HG02884 (cell line): ENCODE results near the gene SEMA3D.

Source experiments
- ATAC-seq: cut with Tn5 transposase; IDR thresholded peaks from one replicate; pipeline ENCODE4 v1.9.1; 2021; ENCODE audit warnings: mild to moderate bottlenecking, moderate library complexity; ENCODE audit not compliant: unreplicated experiment

Gene SEMA3D

DNA sequence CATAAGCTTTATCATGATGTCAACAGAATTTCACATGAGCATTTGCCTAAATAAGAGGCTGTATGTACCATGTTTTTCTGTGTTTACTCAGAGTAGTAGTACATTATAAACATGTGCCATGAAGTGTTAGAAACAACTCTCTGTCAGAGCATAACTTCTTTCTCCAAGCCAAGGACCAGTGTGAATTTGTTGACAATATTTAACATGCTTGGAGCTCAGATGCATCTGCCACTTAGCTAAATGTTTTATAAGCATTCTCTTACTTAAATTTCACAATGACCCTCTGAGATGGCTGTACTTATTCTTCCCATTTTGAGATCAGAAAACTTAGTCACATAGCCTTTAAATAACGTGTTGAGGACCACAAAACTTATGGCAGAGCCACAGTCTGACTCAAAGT, 105.0 kb downstream of the SEMA3D start:
- no peak for ATAC-seq

DNA sequence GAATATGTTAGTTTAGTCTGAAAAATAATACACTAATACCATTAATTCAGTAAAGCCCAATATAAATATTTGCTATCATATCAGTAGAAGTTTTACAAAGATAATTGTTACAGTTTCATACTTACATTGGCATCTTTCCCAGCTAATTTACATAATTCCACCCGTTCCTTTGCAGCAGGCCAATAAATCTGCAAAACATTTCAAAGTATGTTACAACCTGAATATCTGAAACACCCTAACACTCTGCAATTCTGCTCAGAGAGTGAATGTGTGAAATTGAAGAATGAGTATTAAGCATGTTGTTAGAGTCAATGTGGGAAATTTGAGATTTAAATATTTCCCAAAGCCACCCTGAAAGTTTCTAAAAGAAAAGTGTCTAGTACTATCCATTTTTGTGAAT, 105.5 kb downstream of the SEMA3D start:
- ATAC-seq = no peak

DNA sequence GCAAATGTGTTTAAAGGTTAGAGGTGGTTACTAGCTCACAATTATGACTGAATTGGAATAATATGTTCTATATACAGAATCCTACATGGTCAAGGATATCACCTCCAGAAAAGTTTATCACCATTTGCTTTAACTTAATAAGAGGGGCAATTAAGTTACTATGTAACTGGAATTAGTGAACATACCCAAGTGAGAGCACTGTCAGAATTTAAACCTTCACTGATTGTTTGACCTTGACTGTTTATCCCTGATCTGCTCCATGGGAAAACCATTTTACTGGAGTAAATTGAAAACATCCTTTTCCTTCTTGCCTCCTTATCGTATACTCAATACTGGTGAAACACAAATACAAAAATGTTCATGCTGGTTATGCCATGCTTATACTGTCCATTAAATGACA, 107.4 kb downstream of the SEMA3D start:
- ATAC-seq = no peak

DNA sequence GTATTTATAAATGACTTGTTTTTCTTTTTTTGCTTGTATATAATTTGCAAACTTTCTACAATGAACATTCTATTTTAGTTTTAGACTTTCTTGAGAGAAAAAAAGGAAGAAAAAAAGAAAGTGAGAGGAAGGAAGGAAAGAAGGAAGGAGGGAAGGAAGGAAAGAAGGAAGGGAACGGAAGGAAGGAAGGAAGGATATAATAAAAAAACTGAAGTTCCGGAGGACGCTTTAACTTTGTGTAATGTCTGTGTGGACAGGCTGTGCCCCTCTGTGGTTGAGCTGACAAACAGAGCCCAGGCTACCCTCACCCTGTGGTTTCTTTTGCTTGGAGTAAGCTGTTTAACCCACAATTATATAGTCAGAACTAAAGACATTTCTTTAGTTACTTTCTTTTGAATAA, 108.7 kb downstream of the SEMA3D start:
- ATAC-seq = no peak

DNA sequence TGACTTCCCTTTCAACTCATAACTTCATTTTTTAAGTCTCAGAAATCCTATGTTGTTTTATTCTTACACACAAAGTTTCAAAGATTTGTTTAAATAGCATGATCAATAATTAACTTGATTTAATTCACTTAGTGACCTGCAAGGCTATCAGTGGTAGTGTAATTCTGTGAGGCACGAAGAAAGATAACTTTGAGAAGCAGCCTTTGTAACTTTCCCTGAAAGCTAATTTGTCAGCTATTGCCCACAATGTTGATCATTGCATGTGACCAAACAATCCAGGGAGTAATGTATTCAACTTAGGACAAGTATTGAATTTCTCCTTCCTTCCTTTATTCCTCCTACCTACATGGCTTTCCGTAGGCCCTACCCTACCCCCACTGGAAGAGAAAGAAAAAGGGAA, 111.0 kb downstream of the SEMA3D start:
- ATAC-seq = no peak

DNA sequence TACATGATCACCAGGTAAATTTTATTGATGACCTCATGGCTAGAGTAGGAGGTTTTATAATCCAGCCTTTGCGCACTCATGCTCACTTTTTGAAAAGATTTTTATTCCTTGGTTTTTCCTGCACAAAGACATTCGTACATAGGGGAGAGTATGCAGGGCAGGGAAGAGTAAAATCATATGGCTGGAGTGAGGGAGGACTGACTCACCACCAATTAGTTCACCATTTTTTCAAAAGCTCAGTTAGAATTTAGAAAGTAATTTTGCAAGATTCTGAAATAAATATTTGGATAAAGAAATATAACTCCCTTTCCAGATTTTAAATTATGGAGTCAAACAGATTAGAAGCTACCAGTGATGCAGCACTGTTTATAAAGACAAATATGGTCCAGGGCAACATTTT, 111.9 kb downstream of the SEMA3D start:
- no peak for ATAC-seq

DNA sequence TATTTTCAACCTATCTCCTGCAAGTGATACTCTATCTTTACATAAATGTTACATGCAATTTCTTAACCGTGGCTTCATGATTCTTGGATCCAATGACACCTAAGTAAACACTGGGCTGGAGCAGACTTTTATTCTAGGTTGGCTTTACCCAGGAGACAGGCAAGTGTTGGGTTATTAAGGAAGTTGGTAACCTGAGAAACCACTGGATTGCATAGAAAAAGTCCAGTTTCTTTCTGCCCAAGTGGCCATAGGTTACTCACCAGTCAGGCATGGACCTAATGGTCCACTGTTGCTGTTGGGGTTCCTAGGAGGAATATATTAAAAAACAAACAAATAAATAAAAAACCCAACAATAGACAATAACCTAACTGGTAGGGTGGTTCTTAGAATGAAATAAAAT, 112.8 kb downstream of the SEMA3D start:
- no peak for ATAC-seq

DNA sequence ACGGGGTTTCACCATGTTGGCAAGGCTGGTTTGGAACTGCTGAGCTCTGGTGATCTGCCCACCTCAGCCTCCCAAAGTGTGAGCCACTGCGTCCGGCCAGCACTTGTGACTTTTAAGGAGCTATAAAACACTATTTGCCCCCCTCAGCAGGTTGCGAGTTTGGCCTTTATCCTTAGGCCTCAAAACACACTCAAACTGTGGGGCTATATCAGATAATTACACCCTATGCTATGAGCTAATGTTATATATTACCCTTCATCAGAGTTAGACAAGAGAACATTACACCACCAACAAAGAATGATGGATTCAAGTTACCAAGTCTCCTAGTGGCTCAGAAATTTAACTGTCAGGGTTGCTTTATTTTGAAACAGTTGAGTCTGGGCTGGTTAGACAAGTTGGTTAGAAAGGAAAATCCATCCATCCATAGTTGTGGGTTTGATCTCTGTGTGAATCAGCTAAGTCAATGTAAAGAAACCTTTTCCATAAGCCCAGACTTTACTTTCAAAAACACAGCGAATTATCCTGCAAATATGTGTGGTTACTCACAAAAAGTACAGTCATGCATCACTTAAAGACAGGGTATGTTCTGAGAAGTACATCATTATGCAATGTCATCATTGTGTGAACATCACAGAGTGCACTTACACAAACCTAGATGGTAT, 115.8 kb downstream of the SEMA3D start:
- no peak for ATAC-seq

DNA sequence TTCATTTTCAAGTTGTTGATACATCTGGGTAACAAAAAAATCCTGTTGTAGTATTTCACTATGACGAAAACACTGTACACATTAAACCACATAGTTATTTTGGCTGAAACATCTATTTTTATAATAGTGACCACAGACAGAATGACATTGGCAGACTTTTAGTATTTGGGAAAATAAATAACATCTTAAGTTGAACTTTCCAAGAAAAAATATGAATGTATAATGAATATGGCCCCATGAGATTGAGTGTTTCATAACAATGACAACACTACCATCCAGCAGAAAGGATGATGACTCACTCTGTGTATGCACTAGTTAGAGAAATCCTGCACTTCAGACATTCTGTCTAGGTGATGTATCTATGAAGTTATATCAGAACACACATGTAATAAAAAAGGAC, 118.1 kb downstream of the SEMA3D start:
- ATAC-seq = no peak

DNA sequence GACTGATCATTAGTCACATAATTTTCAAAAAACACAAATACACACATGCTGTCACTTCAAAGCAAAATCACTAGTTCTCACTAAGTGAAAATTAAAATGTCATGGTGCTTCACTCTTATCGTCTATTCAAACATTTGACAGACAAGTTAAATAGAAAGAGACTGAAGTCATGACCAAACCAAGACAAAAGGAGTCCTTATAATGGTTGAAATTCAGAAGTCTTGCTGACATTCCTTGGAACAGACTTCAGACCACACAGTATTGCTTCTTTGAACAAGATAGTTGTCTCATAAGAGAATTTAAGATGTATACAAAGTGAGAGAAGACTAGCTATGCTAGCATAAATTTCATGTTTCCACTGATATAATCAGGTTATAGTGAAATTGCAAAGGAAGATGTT, 119.5 kb downstream of the SEMA3D start:
- no peak for ATAC-seq

DNA sequence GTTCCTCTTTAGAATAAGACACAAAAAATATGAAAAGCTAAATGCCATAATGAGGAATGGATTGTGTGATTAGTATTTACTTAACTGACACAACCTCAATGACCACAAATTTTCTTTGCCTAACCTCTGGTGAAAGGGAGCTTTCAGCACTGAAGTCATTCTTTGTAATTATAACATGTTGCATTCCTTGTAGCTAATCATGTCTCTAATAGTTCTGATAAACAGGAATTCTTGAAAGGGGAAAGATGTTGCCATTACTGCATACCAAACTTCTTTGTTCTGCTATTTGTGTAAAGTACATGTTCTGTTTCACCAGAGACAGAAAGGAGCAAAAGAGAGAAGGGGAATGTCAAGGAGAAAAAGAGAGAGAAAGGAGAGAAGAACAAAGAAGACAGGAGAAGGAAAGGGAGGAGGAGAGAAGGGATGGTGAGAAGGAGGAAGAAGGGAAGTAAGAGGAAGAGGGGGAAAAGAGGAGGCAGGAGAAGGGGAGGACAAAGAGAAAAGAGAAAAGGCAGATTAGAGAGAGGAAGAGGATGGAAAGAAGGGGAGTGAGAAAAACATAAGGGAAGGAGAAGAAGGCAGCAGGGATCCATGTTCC, 120.9 kb downstream of the SEMA3D start:
- ATAC-seq = no peak

DNA sequence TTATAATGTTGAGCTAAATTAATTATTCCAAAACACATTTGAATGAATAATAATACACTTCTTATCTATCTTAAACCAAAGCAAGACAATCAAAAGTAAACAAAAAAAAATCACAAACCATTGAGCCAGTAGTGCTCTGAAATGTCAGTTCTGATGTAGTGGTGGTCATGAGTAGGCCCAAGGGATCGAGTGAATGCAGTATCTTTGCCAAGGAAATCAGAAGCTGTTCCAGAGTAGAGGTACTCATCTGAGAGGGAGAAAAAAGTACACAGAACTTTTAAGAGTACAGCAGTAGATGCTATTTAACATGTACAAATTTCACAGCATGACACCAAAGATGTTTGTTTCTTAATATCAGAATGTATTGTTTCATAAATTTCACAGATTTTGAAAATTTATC, 121.5 kb downstream of the SEMA3D start:
- no peak for ATAC-seq

DNA sequence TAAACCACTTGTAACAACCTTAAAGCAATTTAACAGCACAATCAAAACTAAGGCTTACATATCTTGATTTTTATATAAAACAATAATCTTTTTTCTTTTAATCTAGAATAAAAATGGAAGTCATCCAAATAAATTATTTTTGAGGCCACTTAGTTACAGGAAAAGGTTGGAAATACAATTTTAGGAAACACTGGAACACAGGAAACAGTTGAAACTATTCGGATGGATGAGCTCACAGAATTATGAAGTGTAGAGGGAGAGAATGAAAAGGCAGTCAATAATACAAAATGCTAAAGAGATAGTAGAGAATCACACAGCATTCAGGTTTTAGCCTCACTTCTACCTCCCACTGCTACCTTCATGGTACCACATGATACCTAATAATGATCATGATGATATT, 124.2 kb downstream of the SEMA3D start:
- no peak for ATAC-seq

DNA sequence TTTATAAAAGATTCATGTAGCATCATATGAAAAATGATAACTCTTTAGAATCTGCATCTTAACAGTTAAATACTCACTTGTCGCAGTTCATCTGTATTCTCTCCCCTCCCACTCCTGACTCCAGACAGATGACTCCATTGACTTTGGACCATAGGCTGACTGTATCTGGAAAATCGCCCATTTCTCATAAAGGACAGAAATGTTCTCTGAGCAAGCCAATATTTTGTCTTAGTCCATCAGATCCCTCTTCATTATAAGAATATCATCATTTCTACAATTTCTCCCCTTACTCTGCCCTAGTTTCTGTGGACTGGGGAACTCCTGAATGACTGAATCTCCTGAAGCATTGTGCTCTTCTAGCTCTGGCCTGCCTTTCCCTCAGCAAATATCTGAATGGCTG, 125.4 kb downstream of the SEMA3D start:
- no peak for ATAC-seq

DNA sequence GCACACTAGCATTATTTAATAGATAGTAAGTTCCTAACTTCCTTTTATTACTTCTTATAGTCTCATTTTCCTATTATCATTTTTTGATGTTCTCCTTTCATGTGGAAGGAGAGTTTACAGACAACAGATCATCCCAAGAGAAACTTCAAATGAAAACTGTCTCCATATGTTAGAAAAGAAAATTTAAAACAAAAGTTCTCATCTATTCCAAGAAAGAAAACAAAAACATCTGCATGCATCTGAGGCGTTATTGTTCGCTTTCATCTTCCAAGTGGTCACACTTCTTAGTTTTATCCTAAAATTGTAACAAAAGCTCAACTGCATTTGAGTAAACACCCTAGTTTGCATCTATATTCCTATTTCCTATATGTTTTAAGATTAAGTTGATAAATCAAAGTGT, 126.2 kb downstream of the SEMA3D start:
- ATAC-seq = no peak

DNA sequence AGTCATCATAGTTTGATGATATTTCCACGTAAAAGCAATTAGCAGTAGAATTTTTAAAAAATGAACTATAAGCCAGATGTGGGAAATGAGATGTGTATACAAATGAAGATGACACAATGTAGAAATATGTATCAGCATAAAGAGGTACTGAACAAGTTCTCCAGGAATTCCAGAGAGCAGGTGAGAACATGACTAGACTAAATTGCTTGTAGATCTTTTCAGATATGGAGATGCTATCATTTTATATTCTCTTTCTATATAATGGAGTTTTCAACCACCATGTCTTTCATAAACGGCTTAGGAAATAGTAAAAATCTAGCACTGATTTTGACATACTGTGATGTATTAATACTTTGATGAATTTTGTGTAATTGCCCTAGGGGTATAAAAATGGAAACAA, 130.9 kb downstream of the SEMA3D start:
- no peak for ATAC-seq

DNA sequence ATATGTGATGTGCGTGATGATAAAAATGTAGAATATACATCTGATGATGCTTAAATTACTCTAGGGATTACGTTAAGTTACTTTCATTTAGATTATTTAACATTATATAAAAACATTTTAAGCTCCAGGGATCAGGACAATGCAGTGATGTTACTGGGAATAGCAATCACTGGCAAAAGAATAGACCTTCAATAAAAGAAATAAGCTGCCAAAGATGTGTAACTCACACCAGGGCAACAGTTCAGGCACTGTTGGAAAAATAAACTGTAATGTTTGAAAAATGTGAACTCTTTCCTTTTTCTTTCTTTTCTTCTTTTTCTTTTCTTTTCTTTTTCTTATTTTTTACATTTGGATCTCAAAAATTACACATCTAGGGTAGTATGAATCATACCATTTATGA, 131.7 kb downstream of the SEMA3D start:
- no peak for ATAC-seq

DNA sequence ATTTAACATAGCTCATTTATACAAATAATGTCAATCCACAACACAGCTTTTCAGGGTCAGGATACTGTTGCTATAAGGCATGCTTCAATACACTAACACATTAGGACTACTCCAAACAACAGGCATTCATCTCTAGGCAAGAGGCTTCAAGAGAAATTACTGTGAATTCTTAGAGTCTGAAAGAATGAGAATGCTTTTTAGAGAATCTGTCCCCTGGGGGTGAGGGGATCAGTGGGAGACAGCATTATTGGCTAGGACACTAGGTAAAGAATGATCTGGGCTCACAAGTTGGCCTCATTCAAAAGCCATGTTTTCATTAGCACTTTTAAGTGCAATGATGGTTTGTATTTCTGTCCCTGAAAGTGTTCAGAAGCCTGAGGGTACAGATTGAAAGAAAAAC, 132.6 kb downstream of the SEMA3D start:
- ATAC-seq = no peak

DNA sequence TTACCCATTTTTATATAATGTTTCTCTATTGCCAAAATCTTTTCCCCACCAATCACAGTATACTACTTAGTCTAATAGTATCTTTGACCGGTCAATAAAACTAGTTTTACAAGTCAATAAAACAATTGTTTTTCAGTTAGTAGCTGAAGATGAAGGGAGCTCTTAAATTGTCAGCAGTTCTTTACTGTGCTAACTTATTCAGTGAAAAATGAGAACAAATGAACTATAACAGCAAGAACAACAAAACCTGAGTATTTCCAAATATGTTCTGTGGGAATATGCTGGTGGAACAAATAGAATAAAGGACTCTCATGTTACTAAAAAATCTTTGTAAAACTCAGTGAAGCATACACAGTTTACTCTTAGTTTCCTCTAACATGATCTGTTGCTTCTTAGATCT, 134.0 kb downstream of the SEMA3D start:
- ATAC-seq = no peak

DNA sequence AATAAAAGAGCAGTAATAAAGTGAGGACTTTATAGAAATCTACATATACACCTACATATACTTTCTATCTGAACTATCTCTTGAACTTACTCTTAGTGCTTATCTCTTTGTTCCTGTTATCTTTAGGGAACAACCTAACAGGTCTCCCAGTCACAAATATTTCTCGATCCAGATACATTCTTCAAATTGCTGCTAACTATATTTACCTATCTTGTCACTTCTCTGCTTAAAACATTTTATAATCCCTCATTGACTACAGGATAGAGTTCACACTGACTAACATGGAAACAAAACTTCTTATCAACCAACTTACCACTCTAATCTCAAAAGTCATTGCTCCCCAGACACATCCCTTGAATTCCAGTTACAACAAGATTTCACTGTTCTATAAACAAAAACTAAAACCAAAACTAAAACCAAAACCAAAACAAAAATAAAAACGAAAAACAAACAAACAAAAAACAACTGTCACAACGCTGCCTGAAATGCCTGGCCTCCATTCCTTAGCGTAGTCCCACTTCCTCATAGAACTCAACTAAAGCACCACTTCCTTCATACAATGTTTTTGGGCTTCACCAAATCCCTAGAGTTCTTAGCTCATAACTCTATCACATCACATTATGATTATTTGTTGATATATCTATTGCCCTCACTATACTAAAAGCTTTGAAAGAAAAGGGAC, 134.7 kb downstream of the SEMA3D start:
- no peak for ATAC-seq

DNA sequence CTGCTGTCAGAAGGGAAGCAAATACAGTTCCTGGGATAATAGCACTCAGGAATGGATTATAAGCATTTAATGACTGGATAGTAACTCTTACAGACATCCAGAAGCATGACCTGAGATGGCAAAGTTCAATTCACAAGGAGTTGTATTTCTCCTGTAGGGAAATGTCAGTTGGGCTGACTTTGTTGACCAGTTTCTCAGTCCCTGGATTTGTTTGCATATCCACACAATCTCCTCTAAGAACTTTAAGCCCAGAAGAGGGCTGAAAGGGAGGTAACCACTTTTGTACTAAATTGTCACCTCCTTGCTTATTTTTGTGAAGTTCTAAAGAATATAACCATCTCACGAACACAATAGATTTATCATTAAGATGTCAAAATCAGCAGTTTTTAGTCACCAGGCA, 140.3 kb downstream of the SEMA3D start:
- no peak for ATAC-seq

DNA sequence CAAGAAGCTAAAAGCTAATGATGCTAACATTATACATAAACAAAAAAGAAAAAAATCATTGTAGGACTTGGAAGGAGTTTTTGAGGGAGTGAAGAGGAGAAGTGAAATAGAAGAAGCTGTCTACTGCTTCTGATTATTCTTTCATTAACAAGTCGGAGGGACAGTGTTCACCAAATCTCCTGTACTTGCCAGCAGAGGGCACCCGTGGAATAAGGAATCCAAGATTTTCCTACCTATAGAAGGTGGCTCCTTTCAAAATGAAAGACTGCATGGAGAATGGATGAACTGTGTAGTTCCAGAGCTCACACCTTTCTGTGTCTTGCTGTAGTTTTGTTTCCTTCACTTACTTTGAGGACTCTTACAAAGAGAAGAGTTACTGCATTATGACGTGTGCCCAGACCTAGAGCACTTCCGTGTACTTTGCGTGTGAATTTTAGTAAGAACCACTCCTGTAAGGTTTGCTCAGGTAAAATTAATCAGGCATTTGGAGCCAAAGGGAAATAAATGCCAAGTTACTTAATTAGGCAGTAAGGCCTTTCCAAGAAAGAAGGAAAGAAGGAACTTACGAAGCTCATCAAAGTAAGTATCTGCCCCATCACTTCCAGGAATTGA, 145.1 kb downstream of the SEMA3D start:
- ATAC-seq = no peak
